Lung (tissue), 12 donors: ENCODE results near the gene EIF3F. TPM values are rescaled to one million over a fixed set of nuclear protein-coding genes. Genes with fewer than 3 reads are reported as not detected.

Experiments
- ATAC-seq: fragments of 200-7000 bp; cut with Tn5 transposase; one replicate; pipeline ENCODE4 v1.9.1; 2020; ENCODE audit warnings: moderate number of reproducible peaks; ENCODE audit not compliant: insufficient read depth, low FRiP score
- DNase-seq, 3 donors: peaks; one replicate each; pipeline ENCODE4 v3.0.0-alpha.2; 2013 to 2017
- H3K27ac ChIP-seq, 2 donors: one replicate each; pipeline ENCODE4 v1.5.1; 2013; ENCODE audit warnings: mild to moderate bottlenecking in 2 of 2, moderate library complexity in 2 of 2, control low read depth in 1 of 2, inconsistent platforms in 1 of 2, low read depth in 1 of 2, low read length in 1 of 2
- H3K27me3 ChIP-seq, 3 donors: one replicate each; pipeline ENCODE4 v1.5.1; 2013; ENCODE audit warnings: low read length in 2 of 3; ENCODE audit not compliant: control insufficient read depth in 3 of 3, insufficient read depth in 3 of 3
- H3K36me3 ChIP-seq, 4 donors: one replicate each; pipeline ENCODE4 v1.5.1; 2013; ENCODE audit warnings: low read length in 4 of 4, mild to moderate bottlenecking in 1 of 4, moderate library complexity in 1 of 4; ENCODE audit not compliant: control insufficient read depth in 4 of 4, insufficient read depth in 4 of 4
- H3K4me1 ChIP-seq, 5 donors: one replicate each; pipeline ENCODE4 v1.5.1; 2013; ENCODE audit warnings: low read length in 5 of 5, mild to moderate bottlenecking in 2 of 5, moderate library complexity in 1 of 5; ENCODE audit not compliant: control insufficient read depth in 5 of 5, insufficient read depth in 5 of 5
- H3K4me3 ChIP-seq: one replicate; pipeline ENCODE4 v1.5.1; 2013; ENCODE audit warnings: mild to moderate bottlenecking, control low read depth, moderate library complexity
- H3K9ac ChIP-seq, 2 donors: one replicate each; pipeline ENCODE4 v1.5.1; 2013; ENCODE audit warnings: low read length in 2 of 2, control low read depth in 1 of 2; ENCODE audit not compliant: insufficient read depth in 1 of 2
- H3K9me3 ChIP-seq, 4 donors: one replicate each; pipeline ENCODE4 v1.5.1; 2013; ENCODE audit warnings: low read length in 3 of 4, mild to moderate bottlenecking in 1 of 4, moderate library complexity in 1 of 4; ENCODE audit not compliant: control insufficient read depth in 4 of 4, insufficient read depth in 3 of 4
- WGBS, 2 donors: extraction: QIAGEN DNeasy Blood & Tissue Kit; methylation state at CpG; one replicate each; pipeline ENCODE4 v1.1.7; 2013; 5-methylcytosine and 5-hydroxymethylcytosine counted together
- polyA plus RNA-seq, 2 donors: library from polyadenylated mRNA; stranded (reverse); fragments of 200-250 nt; gene quantifications; one replicate each; pipeline ENCODE4 v1.2.1, GENCODE V29; 2013
- total RNA-seq, 2 donors: library from RNA; depleted of rRNA in 1 of 2; stranded (reverse); fragments of >200 nt in 1 of 2; gene quantifications; one replicate each; pipeline ENCODE4 v1.2.1, GENCODE V29; 2014 to 2021
- TF ChIP-seq, protein P1 (sequence below): IDR thresholded peaks from 2 replicates; pipeline ENCODE4 v1.5.1; 2012; ENCODE audit warnings: mild to moderate bottlenecking; ENCODE audit errors: control extremely low read depth, extremely low read depth
- donor health status: control.
- donor health status: control.
- donor health status: Bipolar disorder and iron deficiency.
- donor health status: healthy.
- donor health status: DM: yes; HTN: yes; CAD: no.

Gene EIF3F
- total and polyA plus RNA-seq, 4 donors, result 166 to 471 (median 234) TPM

DNA sequence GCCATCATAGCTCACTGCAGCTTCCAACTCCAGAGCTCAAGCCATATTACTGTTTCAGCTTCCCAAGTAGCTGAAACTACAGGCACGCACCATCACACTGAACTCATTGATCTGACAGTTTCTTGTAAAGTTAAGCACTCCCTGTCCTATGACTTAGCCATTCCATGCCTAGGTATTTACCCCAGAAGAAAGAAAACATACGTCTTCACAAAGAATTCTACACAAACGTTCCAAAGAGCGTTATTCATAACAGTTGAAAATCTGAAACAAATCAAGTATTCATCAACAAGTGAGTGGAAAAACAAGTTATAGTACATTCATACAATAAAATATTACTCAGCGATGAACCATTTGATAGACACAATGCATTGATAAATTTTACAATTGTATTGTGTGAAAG lies 14.1 kb upstream of the EIF3F start:
- no peak overlapping the region for H3K4me3 ChIP-seq
- H3K27me3 ChIP-seq, result no peaks in the 10 kb centered on the region
- no peaks in the 10 kb centered on the region for H3K4me1 ChIP-seq
- no peak overlapping the region for H3K9ac ChIP-seq
- DNase-seq, result no peak
- 92 to 94% methylated on average over 5 of the region's 5 CpGs for WGBS, 2 donors
- TF ChIP-seq, protein P1, sequence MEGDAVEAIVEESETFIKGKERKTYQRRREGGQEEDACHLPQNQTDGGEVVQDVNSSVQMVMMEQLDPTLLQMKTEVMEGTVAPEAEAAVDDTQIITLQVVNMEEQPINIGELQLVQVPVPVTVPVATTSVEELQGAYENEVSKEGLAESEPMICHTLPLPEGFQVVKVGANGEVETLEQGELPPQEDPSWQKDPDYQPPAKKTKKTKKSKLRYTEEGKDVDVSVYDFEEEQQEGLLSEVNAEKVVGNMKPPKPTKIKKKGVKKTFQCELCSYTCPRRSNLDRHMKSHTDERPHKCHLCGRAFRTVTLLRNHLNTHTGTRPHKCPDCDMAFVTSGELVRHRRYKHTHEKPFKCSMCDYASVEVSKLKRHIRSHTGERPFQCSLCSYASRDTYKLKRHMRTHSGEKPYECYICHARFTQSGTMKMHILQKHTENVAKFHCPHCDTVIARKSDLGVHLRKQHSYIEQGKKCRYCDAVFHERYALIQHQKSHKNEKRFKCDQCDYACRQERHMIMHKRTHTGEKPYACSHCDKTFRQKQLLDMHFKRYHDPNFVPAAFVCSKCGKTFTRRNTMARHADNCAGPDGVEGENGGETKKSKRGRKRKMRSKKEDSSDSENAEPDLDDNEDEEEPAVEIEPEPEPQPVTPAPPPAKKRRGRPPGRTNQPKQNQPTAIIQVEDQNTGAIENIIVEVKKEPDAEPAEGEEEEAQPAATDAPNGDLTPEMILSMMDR, result no peak
- no peaks in the 10 kb centered on the region for H3K36me3 ChIP-seq
- no peaks in the 10 kb centered on the region for H3K9me3 ChIP-seq
- no peak overlapping the region for H3K27ac ChIP-seq
- ATAC-seq, result no peak

DNA sequence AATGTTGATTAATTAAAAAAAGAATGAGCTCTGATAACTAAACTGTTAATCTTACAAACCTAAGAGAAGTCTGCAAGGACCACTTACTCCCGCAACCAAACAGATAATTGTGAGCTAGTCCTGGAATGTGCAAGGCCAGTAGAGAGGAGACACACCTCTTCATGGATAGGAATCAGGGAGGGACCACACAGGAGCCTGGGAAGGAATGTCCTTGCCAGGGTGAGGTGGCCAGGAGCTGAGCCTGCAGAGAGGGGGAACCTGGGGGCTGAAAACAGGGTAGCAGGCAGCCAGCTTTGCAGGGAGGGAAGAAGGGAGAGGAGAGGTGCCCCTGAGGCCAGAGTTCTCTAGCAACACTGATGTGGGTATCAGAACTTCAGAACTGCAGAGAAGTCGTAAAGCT lies 12.5 kb upstream of the EIF3F start:
- WGBS, 2 donors, result 83 to 89% methylated on average over 2 of the region's 2 CpGs

DNA sequence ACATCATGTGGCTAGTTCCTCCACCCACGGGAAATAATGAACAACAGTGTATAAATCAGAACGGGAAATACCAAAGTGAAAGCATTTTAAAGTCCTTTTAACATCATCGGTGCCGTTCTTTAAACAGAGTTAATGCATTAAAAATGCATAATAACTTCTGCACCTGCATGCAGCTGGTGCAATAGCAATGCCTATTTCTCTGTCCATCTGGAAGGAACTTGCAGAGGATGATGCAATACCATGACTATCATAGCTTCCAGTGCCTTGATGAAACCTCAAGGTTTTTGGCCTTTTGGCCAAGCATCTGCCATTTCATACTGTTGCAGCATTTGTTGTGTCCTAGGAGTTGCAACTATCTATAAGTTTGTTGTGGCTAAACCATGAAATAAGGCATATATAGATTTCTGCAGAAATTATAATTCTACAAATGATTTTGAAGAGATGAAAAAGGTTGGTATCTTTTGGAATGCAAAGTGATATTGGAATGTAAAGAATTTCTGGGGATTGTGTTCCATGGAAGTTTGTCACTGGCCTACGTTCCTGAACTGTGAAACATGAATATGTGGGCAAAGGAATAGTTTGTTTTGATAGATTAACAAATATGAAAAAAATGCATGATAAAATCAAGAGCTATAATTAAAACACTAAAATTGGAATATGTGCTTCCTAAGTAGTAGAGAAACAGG lies 9.8 kb upstream of the EIF3F start:
- Histone ChIP-seq H3K4me3 (no peak overlapping the region), H3K9ac (no peak overlapping the region), H3K36me3 (no peaks in the 10 kb centered on the region), H3K9me3 (no peaks in the 10 kb centered on the region), H3K4me1 (no peaks in the 10 kb centered on the region), H3K27ac (no peak overlapping the region), H3K27me3 (no peaks in the 10 kb centered on the region)
- ATAC-seq (no peak), DNase-seq (no peak)
- TF ChIP-seq, protein P1, result no peak
- WGBS, 2 donors, result 38 to 62% methylated on average over 5 of the region's 5 CpGs

More for the DNA sequence above, 12.5 kb upstream of the EIF3F start:
- no peaks in the 10 kb centered on the region for H3K9me3 ChIP-seq
- DNase-seq, result no peak
- ATAC-seq, result no peak
- no peaks in the 10 kb centered on the region for H3K36me3 ChIP-seq
- no peaks in the 10 kb centered on the region for H3K27me3 ChIP-seq
- H3K27ac ChIP-seq, result no peak overlapping the region
- no peaks in the 10 kb centered on the region for H3K4me1 ChIP-seq
- no peak overlapping the region for H3K4me3 ChIP-seq
- no peak overlapping the region for H3K9ac ChIP-seq
- TF ChIP-seq, protein P1, result no peak
